GM06990 (cell line): ENCODE data around the gene CRTC1.

ENCODE experiments used
- DNase-seq: peaks from one replicate; pipeline ENCODE4 v3.0.0-alpha.2; 2011; ENCODE audit not compliant: insufficient read length; ENCODE audit errors: extremely low read depth
- H3K27me3 ChIP-seq: replicated peaks from 2 replicates; pipeline ENCODE4 v1.6.0; 2011; ENCODE audit warnings: low read length; ENCODE audit not compliant: control insufficient read depth, insufficient read depth
- H3K36me3 ChIP-seq: 2 replicates; pipeline ENCODE4 v1.5.1; 2011; ENCODE audit warnings: low read length; ENCODE audit not compliant: control insufficient read depth, insufficient read depth
- H3K4me3 ChIP-seq: replicated peaks from 2 replicates; pipeline ENCODE4 v1.5.1; 2011; ENCODE audit warnings: low read depth, mild to moderate bottlenecking, control low read depth, low read length
- CTCF ChIP-seq: IDR thresholded peaks from 2 replicates; pipeline ENCODE4 v1.5.1; 2011; ENCODE audit warnings: low read length, control low read depth, mild to moderate bottlenecking, inconsistent platforms; ENCODE audit not compliant: insufficient read depth, poor library complexity, severe bottlenecking

The CRTC1 gene

GRCh38 chr19:18660939-18661670 is 22.4 kb upstream of the CRTC1 start:
- DNase-seq: no peak
- no peak for TF ChIP-seq CTCF
- Histone ChIP-seq H3K4me3 (no peak overlapping the region), H3K27me3 (no peaks in the 10 kb centered on the region), H3K36me3 (no peaks in the 10 kb centered on the region; the same call in none of the 2 replicates)

- Histone ChIP-seq H3K27me3 (no peaks in the 10 kb centered on the region), H3K4me3 (no peak overlapping the region), H3K36me3 (peaks cover 7% of the 10 kb centered on the region)
- no peak for DNase-seq
- TF ChIP-seq CTCF: no peak
Observed at GRCh38 chr19:18662972-18663732, 20.3 kb upstream of the CRTC1 start.

- no peak overlapping the region for H3K4me3 ChIP-seq
- no peak for DNase-seq
- no peak for TF ChIP-seq CTCF
- peaks cover 11% of the 10 kb centered on the region for H3K36me3 ChIP-seq
- H3K27me3 ChIP-seq: no peaks in the 10 kb centered on the region
Observed at GRCh38 chr19:18663940-18664530, 19.4 kb upstream of the CRTC1 start.

- DNase-seq: no peak
- H3K36me3 ChIP-seq: peaks cover 14% of the 10 kb centered on the region
Observed at GRCh38 chr19:18665771-18666202, 17.7 kb upstream of the CRTC1 start.

GRCh38 chr19:18666317-18666716 is 17.2 kb upstream of the CRTC1 start:
- H3K27me3 ChIP-seq: no peaks in the 10 kb centered on the region
- TF ChIP-seq CTCF: no peak
- DNase-seq: no peak
- no peak overlapping the region for H3K4me3 ChIP-seq
- peaks cover 14% of the 10 kb centered on the region for H3K36me3 ChIP-seq

More at GRCh38 chr19:18665771-18666202, 17.7 kb upstream of the CRTC1 start:
- H3K4me3 ChIP-seq: no peak overlapping the region
- H3K27me3 ChIP-seq: no peaks in the 10 kb centered on the region
- no peak for TF ChIP-seq CTCF
